ENCODE data around the gene STRBP. TPM values are rescaled to one million over a fixed set of nuclear protein-coding genes. Genes with fewer than 3 reads are reported as not detected.

STRBP gene
- total and polyA plus RNA-seq, 2 of the 8 experiments (the other 6 are each of a cell fraction or from before 2014, with no cell fraction given), result 29.7 to 105 TPM

- Histone ChIP-seq H4K91ac (replicated peaks; ENCODE audit: insufficient read length, low read length) (no peak overlapping the region), H2BK20ac (ENCODE audit: low read length) (no peak overlapping the region), H2AK5ac (ENCODE audit: low read depth, low read length) (no peak overlapping the region), H3K79me1 (ENCODE audit: low read depth, low read length) (no peaks in the 10 kb centered on the region; the same call in 1 of the 2 replicates), H2BK12ac (ENCODE audit: low read depth, low read length) (no peak overlapping the region), H3K23me2 (ENCODE audit: low read depth, low read length) (no peaks in the 10 kb centered on the region), H3K4me3 (ENCODE audit: extremely low read depth in 1 of 4, insufficient read depth in 2 of 4, low read depth in 3 of 4, low read length in 4 of 4) (no peak overlapping the region), H3K4me2 (ENCODE audit: insufficient read depth in 1 of 2, low read depth in 2 of 2, low read length in 2 of 2) (no peak overlapping the region), H3K4me1 (replicated peaks in 1 of 4; ENCODE audit: control insufficient read depth in 3 of 4, insufficient read depth in 4 of 4, low read length in 3 of 4) (no peaks in the 10 kb centered on the region), H3K9me3 (ENCODE audit: insufficient read depth in 2 of 2, low read depth in 1 of 2, low read length in 1 of 2) (no peaks in the 10 kb centered on the region), H3K18ac (ENCODE audit: extremely low read depth, low read length) (no peak overlapping the region), H3K27me3 (replicated peaks in 1 of 4; ENCODE audit: control insufficient read depth in 3 of 4, extremely low read depth in 1 of 4, insufficient read depth in 3 of 4, low read length in 3 of 4) (no peaks in the 10 kb centered on the region), H3K9ac (replicated peaks in 1 of 4; ENCODE audit: extremely low read depth in 1 of 4, low read depth in 3 of 4, low read length in 3 of 4) (no peak overlapping the region), H4K20me1 (replicated peaks in 1 of 2; ENCODE audit: control insufficient read depth in 1 of 2, insufficient read depth in 2 of 2, low read length in 2 of 2) (peaks cover 2% of the 10 kb centered on the region in 2 experiments), H2AFZ (ENCODE audit: low read length) (no peak overlapping the region), H3K79me2 (ENCODE audit: control insufficient read depth in 1 of 2, insufficient read depth in 2 of 2, low read length in 2 of 2) (peaks cover 0 to 72% of the 10 kb centered on the region in 2 experiments; a peak in 2 of 4 replicates), H3K4ac (replicated peaks; ENCODE audit: insufficient read length, low read depth, low read length) (no peak overlapping the region), H2BK5ac (ENCODE audit: low read depth, low read length) (no peak overlapping the region), H2BK120ac (replicated peaks; ENCODE audit: low read depth, low read length) (no peak overlapping the region), H2BK15ac (ENCODE audit: low read length) (no peak overlapping the region), H3K14ac (ENCODE audit: insufficient read length) (no peak overlapping the region), H4K8ac (ENCODE audit: extremely low read depth, insufficient read depth, low read length) (no peak overlapping the region), H3K56ac (replicated peaks; ENCODE audit: insufficient read length, low read depth, low read length) (no peak overlapping the region), H3K23ac (ENCODE audit: insufficient read length) (no peak overlapping the region), H3K27ac (ENCODE audit: low read depth, low read length) (no peak overlapping the region), H3K36me3 (ENCODE audit: control insufficient read depth in 2 of 4, insufficient read depth in 4 of 4, low read length in 3 of 4) (no peaks in the 10 kb centered on the region), H4K5ac (ENCODE audit: insufficient read length, low read depth, low read length) (no peak overlapping the region)
- FAIRE-seq (no peak), DNase-seq (ENCODE audit: low read depth in 1 of 2, low spot score in 2 of 2) (no peak)
- POLR2A ChIA-PET (ENCODE audit: partially characterized antibody), result interaction anchor here (1.3 kb wide), 1 partner anchor 21 kb away, joined by 3 read pairs; no protein-coding TSS in a partner anchor
- WGBS, 2 experiments (ENCODE audit: extremely low coverage in 1 of 2, insufficient coverage in 1 of 2, insufficient read length in 1 of 2, insufficient replicate concordance in 2 of 2, low coverage in 1 of 2, low lambda C conversion rate in 2 of 2, missing lambda C conversion rate in 1 of 2), result 89% methylated on average over 2 of the region's 2 CpGs; no CpG with 5 or more reads in 1 of the 2 experiments
- no peak for TF ChIP-seq SIX5 (IDR thresholded peaks at IDR 0.05; ENCODE audit: low read depth, low read length)
- CTCF ChIA-PET (ENCODE audit: partially characterized antibody), result interaction anchor here (2.3 kb wide), 1 partner anchor 10 kb away, joined by 6 read pairs; no protein-coding TSS in a partner anchor
Measured at GRCh38 chr9:123217128-123217654, 51.2 kb downstream of the STRBP start.

Measured in H1 (cell line).